CD4-positive, alpha-beta T cell treated with Interleukin-4 for 4 hours (primary cell): ENCODE measurements around the gene RHBDL1.
"Not testable (repeated sequence)": the region's sequence is repeated elsewhere in the genome, so short reads cannot be mapped to it uniquely, and the experiment has no call there.

Experiments used
- DNase-seq: peaks from one replicate; pipeline ENCODE4 v3.0.0-alpha.2; 2020

The RHBDL1 gene

DNA sequence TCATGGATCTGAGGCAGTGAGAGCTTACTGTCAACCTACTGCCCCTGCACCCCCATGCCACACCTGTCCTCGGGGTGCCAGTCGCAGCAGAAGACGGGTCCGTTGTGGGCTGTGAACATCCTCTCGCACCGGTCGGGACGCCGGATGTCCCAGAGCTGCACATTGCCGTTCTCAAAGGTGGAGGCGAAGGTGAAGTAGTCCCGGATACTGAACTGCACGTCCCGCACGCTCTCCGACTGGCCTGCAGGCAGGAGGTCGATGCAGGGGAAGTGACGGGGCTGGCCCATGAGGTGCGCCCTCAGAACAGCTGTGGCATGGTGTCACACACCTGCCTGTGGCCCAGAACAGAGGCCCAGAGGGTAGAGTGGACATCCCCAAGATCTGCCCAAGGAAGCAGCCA is 12.0 kb downstream of the RHBDL1 start:
- DNase-seq: no peak

DNA sequence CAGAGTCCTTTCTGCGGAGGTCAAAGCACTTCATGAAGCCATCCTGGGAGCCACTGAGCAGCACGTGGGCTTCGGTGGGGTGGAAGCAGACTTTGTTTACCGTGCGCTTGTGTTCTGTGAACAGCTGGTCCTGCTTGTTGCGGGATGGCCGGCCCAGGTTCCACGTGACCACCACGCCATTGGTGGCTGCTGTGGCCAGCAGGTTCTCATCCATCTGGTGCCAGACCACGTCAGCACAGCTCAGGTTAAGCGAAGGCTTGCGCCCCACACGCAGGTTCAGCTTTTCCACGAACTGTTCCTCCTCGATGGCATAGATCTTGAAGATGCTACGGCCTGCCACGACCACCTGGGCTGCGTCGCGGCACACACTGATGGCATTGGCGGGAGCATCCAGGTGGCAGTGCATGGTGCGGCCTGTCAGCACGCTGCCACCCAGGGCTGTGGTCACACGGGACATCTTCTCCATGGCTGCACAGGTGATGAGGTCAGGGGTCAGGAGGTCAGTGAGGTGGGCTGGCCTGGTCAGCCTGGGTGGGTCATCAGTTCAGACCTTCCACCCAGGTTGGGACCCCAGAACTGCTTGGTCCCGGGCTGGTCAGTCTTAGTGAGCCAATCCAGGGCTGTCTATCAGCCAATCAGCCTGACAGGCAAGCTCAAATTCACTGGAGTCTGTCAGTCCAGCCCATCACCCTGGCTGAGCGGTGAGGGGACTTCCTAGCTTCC is 13.9 kb downstream of the RHBDL1 start:
- DNase-seq: no peak

DNA sequence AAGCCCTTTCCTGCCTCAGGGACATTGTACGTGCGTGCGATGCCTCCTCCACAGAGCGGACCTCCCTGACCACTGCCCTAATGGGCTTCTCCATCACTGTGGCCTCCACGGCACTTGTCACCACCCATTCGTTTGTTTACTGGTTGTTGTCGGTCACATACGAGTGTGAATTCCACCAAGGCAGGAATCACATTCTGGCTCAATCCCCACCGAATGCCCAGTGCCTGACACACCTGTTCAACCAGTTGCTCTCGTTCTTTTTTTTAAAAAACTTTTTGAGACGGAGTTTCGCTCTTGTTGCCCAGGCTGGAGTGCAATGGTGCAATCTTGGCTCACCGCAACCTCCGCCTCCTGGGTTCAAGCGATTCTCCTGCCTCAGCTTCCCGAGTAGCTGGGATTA is 15.8 kb downstream of the RHBDL1 start:
- not testable (repeated sequence) for DNase-seq

DNA sequence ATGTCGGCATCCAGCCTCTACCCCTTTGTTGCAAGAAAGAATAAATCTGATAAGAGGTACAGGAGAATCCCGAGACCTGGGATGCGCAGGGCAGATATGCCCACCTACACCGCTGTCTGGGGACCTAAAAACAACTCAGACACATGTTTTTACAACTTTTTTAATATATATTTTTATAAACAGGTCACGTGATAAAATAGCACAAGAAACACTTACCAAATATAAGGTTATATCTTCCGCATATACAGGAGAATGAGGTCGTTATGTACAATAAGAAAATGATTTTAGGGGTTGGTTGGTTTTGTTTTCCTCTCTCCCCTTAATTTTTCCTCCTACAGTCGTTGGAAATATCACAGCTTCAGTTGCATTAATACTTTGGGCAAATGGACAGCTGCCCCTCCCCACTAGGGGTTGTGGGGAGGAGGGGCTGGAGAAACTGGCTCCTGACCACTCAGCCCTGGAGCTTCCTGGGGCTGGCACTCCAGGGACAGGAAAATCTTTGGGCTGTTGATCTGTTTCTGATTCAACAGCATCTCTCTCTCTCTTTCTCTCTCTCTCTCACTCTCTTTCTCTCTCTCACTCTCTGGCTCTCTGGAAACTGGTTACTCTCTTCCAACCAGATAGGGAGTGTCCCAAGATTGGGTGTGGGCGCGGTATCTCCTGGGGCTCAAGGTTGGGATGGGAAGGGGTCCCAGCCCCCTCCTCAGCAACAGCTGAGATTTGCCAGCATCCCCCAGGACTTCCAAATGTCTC is 17.1 kb downstream of the RHBDL1 start:
- DNase-seq: no peak

DNA sequence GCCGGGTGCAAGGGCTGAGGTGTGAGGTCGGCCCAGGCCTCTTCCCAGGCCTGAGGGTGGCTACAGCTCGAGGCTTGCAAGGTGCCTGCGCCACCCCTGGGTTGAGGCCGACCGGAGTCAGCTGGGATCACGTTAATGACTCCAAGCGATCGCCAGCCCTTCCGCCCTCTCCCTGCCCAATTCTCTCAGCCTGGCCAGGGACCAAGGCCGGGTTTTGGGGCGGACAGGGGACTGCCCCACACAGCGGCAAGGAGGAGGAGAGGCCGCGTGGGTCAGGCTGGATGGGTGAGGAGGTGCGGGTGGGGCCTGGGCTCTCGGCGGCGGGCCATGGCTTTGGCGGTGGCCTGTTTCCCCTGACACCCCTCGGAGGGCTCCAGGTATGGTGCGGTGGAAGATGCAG is 17.9 kb downstream of the RHBDL1 start:
- no peak for DNase-seq

DNA sequence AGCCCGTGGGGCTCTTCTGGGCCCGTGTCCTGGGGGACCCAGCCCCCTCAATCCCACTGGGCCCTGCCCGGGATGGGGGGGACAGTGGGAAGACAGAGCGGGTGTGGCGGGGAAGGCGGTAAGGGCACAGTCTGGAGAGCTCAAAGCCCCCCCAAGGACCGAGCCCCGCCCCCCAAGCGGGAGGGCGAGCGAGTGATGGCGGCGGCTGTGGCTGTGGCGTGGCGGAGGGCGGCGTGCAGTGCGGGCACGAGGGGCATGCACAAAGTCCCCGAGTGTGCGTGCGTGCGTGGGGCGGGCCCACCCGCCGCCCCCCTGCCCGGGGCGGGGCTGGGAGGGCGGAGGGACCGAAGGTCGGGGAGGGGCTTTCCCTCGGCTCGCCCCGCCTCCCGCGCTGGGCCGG is 18.3 kb downstream of the RHBDL1 start:
- no peak for DNase-seq

DNA sequence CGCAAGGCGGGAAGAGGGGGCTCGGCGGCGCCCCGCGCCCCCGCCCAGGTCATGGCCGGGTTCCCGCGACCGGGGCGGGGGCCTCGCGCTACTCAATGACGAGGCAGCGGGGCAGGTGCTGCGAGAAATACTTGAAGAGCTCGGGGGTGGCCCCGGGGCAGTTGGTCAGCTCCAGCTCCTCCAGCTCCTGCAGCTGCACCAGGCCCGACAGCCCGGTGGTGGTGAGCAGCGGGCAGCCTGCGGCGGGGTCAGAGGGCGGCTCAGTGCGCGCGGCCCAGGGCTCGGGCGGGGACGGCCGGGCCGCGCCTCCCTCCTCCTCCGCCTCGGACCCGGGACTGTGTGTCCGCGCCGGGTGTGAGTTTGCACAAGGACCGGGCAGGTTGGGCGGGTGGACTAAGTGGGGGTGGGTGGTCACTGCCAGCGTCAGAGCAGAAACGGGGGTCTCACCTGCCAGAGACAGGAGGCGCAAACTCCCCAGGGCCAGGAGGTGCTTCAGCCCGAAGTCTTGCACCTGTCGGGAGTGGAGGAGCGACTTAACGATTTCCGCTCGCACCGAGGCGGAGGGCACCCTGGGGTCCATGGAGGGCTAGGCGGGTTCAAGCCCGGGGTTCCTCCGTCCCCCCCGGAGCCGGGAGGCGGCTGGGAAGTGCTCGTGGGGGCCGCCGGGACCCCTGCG is 18.9 kb downstream of the RHBDL1 start:
- no peak for DNase-seq

DNA sequence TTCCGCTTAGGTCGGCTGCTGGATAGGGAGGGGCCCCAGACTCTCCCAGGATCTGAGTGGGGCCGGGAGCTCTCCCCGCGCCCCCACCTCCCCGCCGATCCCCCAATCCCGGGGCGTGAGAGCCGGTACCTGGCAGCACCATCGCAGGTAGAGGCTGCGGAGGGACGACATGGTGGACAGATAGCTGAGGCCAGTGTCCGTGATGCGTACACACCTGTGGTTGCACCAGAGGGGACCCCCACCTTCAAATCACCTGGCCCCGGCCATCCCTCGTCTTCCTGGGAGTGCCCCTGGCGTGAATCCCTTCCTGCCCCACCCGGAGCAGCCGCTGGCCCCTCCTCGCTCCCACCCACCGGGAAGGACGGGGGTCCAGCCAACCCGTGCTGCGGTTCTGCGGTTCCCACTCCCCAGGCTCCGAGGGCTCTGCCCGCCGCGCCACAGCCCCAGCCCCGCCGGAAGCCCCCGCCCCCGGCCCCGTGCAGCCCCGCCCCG is 19.4 kb downstream of the RHBDL1 start:
- no peak for DNase-seq

DNA sequence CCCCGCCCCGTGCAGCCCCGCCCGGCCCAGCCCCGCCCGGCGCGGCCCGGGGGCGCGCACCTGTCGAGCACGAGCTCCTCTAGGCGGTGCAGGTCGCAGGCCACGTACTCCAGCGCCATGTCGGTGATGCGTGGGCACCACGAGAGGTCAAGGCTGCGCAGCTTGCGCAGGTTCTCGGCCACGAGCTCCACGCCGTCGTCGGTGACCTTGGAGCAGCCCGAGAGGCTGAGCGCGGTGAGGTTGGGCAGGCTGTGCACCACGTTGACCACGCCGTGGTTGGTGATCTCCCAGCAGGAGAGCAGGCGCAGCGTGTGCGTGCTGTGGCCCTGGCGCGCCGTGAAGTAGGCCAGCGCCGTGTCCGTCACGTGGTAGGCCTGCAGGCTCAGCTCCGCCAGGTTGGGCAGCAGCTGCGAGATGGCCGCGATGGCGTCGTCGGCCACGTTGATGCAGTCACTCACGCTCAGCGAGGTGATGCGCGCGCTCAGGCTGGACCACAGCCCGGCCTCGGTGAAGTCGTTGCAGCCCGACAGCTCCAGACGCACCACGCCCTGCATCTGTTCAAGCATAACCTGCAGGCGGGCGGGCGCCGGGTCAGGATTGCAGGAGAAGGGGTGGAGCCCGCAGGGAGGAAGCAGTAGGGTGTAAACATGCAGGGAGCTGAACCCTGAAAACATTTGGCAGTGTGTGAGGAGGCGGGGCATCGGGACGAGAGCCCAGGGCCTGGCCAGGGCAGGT is 20.1 kb downstream of the RHBDL1 start:
- DNase-seq: peak; percentile 67

DNA sequence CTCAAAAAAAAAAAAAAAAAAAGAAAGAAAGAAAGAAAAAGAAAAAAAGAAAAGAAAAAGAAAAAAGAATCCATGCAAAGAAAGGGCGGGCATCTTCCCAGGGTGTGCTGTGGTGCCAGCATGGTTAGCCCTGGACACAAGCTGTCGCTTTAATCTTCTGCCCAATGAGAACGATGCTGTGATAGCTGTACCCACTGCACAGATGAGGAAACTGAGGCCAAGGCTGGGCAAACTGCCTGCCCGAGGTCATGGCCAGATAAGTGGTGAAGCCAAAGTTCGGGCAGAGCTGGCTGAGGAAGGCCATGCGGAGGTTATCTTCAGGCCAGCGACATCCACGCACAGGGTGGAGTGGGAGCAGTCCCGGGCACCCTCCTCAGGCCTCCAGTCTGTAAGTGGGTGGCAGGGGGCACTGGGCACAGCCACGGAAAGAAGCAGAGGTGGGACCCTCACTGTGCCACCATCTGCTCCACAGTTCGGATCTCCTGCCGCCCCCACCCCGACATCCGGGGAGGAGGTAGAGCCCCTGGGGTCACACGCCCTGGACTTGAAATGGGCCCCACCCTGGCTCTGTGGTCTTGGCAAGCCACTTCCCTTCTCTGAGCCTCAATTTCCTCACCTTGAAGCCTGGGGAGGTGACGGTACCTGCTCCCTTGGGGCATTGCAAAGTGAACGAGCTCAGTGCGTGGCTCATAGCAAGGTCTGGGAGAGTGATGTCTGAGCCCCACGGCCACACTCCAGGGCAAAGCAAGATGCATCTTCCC is 23.6 kb downstream of the RHBDL1 start:
- DNase-seq: no peak

DNA sequence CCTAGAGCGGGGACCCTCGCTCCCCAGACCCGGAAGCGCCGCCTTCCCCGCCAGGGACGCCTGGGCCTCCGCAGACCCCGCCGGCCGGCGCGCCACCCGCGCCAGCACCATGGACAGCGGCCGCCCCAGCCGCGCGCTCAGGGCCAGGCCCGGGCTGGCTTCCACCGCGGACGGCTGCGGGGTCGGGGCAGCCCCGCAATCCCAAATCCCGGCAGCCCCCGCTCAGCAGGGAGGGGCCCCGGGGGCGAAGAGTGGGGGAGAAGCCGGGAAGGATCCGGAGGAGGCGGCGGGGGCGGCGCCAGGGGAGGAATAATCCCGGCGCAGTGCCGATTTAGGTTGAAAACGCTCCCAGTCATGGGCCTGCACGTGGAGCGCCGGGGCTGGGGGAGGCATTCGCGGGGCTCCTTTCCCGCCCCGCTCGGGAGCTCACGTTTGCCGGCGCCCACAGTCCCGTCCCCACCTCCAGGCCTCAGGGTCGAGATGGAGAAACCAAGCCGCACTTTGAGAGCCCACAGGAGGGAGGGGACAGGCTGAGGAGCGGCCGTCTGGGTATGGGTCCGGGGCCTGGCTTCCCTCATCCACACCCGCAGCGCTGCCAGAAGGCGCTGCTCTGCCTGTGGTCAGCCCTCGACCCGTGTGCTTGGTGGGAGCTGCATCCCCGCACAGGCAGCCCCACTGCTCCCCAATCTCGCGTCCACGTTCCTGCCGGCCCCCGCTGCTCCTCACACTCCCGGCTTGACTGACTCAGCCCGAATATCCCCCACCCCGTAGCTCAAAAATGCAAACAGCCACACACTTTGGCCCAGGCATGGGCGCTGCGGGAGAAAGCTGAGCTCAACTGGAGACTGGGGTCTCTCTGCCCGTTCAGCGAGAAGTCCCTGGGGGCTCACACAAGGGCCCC is 25.5 kb downstream of the RHBDL1 start:
- no peak for DNase-seq

DNA sequence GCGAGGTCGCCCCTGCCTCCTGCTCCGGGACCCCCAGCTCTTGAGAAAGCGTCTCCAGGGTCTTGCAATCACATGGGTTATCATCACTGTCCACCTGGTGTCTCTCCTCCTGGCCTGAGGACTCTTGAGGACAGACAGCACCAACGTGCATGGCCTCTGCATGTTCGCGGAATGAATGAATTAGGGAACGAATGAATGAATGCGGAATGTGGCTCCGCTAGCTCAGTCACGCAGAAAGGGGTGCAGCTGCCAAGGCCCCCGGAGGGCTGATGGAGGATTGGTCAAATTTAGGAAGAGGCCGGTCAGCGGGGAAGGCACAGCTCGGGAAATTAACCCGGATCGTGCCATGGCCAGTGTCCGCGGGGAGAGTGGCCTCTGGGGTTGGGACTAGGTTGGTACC is 26.9 kb downstream of the RHBDL1 start:
- no peak for DNase-seq

DNA sequence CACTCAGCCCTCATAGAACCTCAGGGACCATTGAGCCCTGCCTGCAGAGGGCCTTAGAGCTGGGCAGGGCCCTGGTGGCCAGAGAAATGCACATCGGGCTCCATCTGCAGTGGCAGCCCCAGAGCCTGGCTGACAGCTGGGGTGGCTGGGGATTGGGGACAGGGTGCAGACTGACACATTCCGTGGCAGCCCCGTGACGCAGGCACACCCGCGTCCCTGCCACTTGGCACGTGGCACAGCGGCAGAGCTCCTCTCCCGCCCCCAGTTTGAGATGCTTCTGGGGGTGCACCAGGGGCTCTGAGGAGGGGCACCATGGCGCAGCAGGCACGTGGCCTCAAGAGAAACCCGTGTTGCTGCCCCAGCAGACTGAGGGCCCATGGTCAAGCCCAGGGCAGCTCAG is 27.9 kb downstream of the RHBDL1 start:
- DNase-seq: no peak

DNA sequence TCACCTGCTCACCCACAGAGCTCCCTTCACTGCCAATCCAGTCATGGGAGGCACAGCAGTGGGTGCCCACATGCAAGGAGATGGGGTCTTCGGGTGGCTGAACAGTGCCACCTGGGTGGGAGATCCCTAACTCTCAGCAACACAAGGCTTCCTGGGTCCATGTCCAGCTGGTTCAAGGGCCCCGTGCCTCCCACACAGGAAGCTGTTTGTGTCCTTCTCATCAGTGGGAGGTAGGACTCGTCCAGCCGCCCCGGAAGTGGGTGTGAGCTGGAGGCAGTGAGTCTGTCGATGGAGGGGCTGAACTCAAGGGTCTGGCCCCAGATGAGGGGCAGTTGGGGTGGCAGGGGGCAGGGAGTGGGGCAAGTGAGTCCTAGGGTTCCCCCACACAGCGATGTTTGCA is 28.6 kb downstream of the RHBDL1 start:
- DNase-seq: no peak

DNA sequence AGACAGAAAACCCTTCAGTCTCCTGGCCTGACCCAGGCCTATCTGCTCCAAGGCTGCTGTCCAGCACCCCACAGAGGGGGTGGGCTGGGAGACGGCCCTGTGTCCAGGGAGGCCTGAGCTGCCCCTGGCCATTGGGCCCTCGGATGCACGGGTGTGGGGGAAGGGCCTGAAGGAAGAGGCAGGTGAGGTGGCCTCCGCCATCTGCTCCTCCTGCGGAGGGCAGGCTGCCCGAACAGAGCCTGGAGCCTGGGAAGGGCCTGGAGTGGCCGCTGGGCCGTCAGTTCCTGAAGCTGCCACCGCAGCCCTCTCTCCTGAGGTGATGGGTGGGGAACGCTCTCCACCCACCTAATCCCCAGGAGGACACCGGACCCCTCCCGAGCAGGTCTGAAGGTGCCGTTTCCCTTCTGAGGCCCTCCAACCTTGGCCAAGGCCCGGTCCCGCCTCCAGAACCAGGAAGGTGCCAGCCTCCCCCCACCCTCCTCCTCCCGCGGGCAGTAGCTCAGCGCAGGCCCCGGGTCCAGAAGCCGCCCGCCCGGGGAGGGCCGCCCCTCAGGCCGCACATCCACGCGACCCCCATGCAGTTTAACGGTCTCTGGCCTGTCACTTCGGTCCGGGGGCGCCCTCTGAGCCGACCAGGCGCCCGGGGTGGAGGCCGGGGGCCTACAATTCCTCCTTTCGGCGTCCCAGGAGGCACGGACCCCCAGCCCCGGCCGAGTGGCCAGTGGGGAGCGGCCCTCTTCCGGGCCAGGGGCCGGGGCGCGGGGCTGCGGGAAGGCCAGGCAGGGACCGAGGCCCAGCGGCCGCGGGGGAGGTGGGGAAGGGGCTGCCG is 29.3 kb downstream of the RHBDL1 start:
- DNase-seq: no peak

DNA sequence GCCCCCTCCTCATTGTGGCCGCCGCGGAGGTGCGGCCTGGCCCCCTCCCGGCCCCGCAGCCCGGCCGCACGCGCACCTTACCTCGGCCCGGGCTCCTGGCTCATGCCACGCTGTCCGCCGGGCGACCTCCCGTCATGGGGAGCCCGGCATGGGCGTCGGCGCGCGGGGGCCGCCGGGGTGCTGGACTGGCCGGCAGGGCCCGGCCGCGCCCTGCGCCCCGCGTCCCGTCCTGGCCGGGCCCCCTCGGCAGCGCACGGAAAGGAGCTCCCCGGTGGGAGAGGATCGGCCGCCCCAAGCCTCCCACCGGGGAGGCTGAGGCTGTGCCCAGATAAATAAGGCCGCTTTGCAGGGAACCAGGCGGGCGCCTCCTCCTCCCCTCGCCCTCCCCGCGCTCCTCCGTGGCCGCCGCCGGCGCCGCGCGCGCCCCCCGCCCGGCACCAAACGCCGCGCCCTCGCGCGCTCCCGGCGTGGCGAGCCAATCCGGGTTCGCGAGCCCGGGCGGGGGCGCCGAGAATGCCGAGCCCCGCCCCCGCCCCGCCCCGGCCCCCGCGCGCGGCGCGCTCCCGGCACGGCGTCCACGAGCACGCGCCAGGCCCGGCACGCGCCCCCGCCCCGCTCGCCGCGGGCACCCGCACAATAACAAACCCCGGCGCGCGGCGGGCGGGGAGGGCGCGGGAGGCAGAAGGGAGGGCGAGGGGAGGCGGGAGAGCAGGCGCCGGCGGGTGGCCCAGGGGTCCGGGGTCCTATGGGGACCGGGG is 30.1 kb downstream of the RHBDL1 start, which contains the start of gene FBXL16:
TSS of gene FBXL16 (minus strand) at position 371 of the 758 bp plus-strand sequence. CDS start 8,396 bp downstream, outside the sequence.
- no peak for DNase-seq

DNA sequence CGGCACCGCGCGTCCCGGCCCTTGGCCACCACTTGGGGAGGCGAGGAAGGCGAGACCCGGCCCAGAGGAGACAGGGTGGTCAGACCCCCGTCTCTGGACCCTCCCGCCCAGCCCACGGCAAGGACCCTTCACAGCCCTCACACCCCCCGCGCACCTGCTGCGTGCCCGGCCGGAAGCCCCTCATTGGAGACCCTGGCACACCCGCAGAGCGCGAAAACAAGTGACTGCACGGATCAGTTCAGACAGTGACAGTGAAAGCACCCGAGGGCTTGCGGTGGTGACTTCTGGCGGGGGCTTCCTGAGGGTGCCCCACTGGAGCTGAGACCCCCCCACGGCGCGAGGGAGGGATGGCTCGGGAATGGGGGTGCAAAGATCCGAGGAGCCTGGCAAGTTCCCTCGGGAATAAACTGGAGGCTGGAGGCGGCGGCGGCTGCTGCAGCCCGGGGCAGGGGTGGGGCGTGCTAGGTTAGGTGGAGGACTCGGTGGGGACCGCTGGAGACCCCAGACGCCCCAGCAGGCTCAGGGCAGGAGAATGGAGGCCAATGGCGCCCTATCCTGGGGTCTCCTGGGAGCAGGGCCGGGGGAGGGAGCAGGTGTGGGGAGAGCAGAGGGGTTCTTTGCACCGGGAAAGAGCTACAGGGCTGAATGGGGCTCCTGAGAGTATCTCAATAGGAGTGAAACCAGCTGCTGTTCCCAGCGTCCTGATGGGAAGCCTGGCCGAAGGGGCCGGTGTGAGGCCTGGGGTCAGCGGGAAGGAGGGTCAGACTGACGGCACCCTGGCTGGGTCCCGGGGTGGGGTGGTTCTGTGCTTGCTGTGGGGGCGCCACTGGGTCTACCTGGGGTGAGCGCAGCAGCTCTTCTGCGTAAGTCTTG is 31.0 kb downstream of the RHBDL1 start:
- no peak for DNase-seq

DNA sequence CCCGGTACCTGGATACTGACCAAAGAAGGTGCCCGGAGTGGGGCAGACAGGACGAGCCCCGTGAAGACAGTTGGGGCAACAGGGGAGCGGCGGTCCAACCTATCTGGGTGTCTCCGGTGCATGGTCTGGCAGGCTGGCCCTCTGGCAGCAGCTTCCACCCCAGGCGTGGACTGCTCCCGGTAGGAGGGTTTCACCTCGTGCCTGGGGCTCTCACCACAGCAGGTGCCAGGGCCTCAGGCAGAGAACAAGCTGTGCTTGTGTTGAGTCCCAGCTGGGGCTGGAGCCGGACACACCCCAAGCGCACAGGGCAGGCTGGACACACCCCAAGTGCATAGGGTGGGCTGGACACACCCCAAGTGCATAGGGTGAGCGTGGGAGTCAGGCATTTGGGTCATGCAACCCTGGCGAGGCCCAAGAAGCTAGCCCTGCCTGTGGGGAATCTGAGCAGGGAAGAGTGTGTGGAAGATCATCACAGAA is 31.6 kb downstream of the RHBDL1 start:
- DNase-seq: no peak
